ENCODE data around the gene FAM168B.

GRCh38 chr2:131031875-131032274, 61.4 kb downstream of the FAM168B start:
- TF ChIP-seq, protein P1, sequence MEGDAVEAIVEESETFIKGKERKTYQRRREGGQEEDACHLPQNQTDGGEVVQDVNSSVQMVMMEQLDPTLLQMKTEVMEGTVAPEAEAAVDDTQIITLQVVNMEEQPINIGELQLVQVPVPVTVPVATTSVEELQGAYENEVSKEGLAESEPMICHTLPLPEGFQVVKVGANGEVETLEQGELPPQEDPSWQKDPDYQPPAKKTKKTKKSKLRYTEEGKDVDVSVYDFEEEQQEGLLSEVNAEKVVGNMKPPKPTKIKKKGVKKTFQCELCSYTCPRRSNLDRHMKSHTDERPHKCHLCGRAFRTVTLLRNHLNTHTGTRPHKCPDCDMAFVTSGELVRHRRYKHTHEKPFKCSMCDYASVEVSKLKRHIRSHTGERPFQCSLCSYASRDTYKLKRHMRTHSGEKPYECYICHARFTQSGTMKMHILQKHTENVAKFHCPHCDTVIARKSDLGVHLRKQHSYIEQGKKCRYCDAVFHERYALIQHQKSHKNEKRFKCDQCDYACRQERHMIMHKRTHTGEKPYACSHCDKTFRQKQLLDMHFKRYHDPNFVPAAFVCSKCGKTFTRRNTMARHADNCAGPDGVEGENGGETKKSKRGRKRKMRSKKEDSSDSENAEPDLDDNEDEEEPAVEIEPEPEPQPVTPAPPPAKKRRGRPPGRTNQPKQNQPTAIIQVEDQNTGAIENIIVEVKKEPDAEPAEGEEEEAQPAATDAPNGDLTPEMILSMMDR (IDR thresholded peaks at IDR 0.05; ENCODE audit: low read length), result no peak
- no peak for TF ChIP-seq EZH2 (IDR thresholded peaks at IDR 0.05; ENCODE audit: borderline replicate concordance, low read length)
